ENCODE results near the gene ZKSCAN3.
A peak's percentile ranks its signal among the peaks of the same experiment; 100 is the strongest.

ZKSCAN3 gene

GRCh38 chr6:28351493-28351925 is 1.8 kb downstream of the ZKSCAN3 start:
- no peak for TF ChIP-seq CTCF (conservative IDR thresholded peaks at IDR 0.05; ENCODE audit: low read depth)
- no peak for DNase-seq (ENCODE audit: low spot score)
- CTCF ChIA-PET: interaction anchor here (0.7 kb wide), 1 partner anchor 247 kb away, joined by 4 read pairs; no protein-coding TSS in a partner anchor
- no peak overlapping the region for H3K27ac ChIP-seq
- POLR2A ChIA-PET (ENCODE audit: low non-redundant PET): no interaction called here

GRCh38 chr6:28353356-28353755 is 3.6 kb downstream of the ZKSCAN3 start:
- TF ChIP-seq CTCF (conservative IDR thresholded peaks at IDR 0.05; ENCODE audit: low read depth): no peak
- ChIA-PET CTCF (interaction anchor here (0.6 kb wide), 1 partner anchor 135 kb away, joined by 3 read pairs; no protein-coding TSS in a partner anchor), POLR2A (ENCODE audit: low non-redundant PET) (no interaction called here)
- H3K27ac ChIP-seq: peak overlapping the region; percentile 84
- DNase-seq (ENCODE audit: low spot score): no peak

GRCh38 chr6:28353981-28354676 is 4.4 kb downstream of the ZKSCAN3 start:
- ChIA-PET POLR2A (ENCODE audit: low non-redundant PET) (interaction anchor here (2.4 kb wide), 1 partner anchor 18 kb away, joined by 7 read pairs; the partner anchor contains the start of gene ZSCAN31), CTCF (interaction anchor here (0.6 kb wide), 2 partner anchors 15 to 136 kb away, joined by 3 read pairs; no protein-coding TSS in a partner anchor)
- peak overlapping the region; percentile 84 for H3K27ac ChIP-seq
- DNase-seq (ENCODE audit: low spot score): peak; percentile 42
- no peak for TF ChIP-seq CTCF (conservative IDR thresholded peaks at IDR 0.05; ENCODE audit: low read depth)

GRCh38 chr6:28354688-28355554 is 5.2 kb downstream of the ZKSCAN3 start:
- ChIA-PET CTCF (interaction anchor here (0.6 to 1.5 kb wide), 7 partner anchors 16 to 136 kb away, joined by 3 to 12 read pairs (median 4); no protein-coding TSS in a partner anchor), POLR2A (ENCODE audit: low non-redundant PET) (interaction anchor here (2.4 kb wide), 1 partner anchor 19 kb away, joined by 7 read pairs; the partner anchor contains the start of gene ZSCAN31)
- no peak for DNase-seq (ENCODE audit: low spot score)
- peak overlapping the region; percentile 84 for H3K27ac ChIP-seq
- TF ChIP-seq CTCF (conservative IDR thresholded peaks at IDR 0.05; ENCODE audit: low read depth): no peak

DNA sequence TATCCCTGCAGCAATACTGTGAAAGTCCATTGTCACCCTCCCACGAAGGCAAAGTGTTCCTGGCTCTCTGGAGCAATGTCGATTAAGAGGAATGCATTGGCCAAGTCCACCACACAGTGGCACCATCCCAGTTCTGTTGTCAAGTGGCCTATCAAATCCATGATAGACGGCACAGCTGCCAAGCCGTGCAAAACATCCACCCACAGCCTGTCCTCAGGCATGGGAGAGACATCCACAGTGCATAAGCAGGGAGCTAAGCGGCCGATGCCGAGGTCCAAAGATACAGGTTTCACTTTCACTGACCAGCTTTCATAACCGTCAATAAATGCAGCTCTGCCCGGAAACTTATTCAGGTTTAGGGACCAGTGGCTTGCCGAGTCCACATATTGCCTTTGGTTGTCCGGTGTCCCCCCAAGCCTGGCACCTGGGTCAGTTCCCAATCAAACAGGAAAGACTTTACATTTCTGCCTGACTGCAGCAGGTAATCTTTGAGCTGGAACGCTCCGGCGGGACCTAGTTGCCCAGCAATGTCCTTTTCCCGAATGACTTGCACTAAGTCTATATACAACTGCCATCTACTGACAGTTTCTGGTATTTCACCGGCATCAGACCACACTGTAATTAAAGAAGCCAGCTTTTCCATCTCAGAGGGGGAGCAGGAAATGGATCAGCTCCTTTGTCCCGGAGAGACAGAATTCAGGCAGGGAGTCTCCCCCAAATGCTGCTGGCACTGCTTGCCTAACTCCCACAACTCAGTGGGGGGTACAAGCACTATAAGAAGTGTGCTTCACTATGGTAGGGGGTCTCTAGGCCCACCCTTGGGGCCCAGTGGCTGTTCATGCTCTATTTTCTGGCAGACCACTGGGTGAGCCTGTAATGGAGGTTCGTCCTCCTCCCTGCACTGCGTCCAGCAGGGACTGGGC is 6.3 kb downstream of the ZKSCAN3 start:
- peak overlapping the region; percentile 84 for H3K27ac ChIP-seq
- TF ChIP-seq CTCF (conservative IDR thresholded peaks at IDR 0.05; ENCODE audit: low read depth): peak; percentile 78
- DNase-seq (ENCODE audit: low spot score): peak; percentile 66
- ChIA-PET CTCF (interaction anchor here (0.6 to 1.5 kb wide), 17 partner anchors 9 to 649 kb away, joined by 3 to 12 read pairs (median 4); partner anchors contain the start of gene ZKSCAN8), POLR2A (ENCODE audit: low non-redundant PET) (interaction anchor here (0.9 to 2.4 kb wide), 3 partner anchors 16 to 137 kb away, joined by 3 to 8 read pairs (median 7); partner anchors contain the start of gene ZSCAN31)
